K562 (cell line): ENCODE measurements around the gene SCYL2. TPM values are rescaled to one million over a fixed set of nuclear protein-coding genes. Genes with fewer than 3 reads are reported as not detected.
A peak's percentile ranks its signal among the peaks of the same experiment; 100 is the strongest.

ENCODE experiments used
- polyA plus RNA-seq, 8 experiments: library from polyadenylated mRNA; depleted of rRNA in 4 of 8; stranded (reverse) in 5 of 8; unstranded in 3 of 8; fragments of >200 nt; fragmentation: Nextera tagmentation in 2 of 8; fragmentation: Illumina TruSeq in 1 of 8; extraction: Ambion mirVana in 2 of 8; extraction: Trizol in 1 of 8; gene quantifications; 2 replicates each; pipeline versions ENCODE4 v1.2.1 to v1.2.3, GENCODE V29; 2011 to 2014; ENCODE audit warnings: inconsistent platforms in 1 of 8, missing spikeins in 1 of 8
- total RNA-seq, 7 experiments: library from RNA; depleted of rRNA in 6 of 7; stranded (reverse); fragments of >200 nt in 6 of 7; fragmentation: Illumina TruSeq in 2 of 7; extraction: Trizol in 2 of 7; gene quantifications; 2 replicates each; pipeline versions ENCODE4 v1.2.1 to v1.2.3, GENCODE V29; 2011 to 2021; ENCODE audit warnings: low replicate concordance in 1 of 7
- TF ChIP-seq, protein P1 (sequence below), 2 experiments: fragments of 450-650 bp; IDR thresholded peaks; 2 replicates each; pipeline ENCODE4 v1.6.1; 2018; ENCODE audit warnings: mild to moderate bottlenecking in 2 of 2, low read depth in 1 of 2; ENCODE audit not compliant: partially characterized antibody in 2 of 2
- TF ChIP-seq, protein P2 (sequence below), 2 experiments: fragments of 450-650 bp in 1 of 2; sonication (generic) in 1 of 2; formaldehyde crosslinking in 1 of 2; IDR thresholded peaks; 2 replicates each; pipeline versions ENCODE4 v1.7.1 to v1.9.0; 2016 to 2022; ENCODE audit warnings: inconsistent platforms in 1 of 2, mild to moderate bottlenecking in 1 of 2, missing genetic modification reagents in 1 of 2
- TF ChIP-seq, protein P3 (sequence below): fragments of 250-450 bp; sonication (Bioruptor Pico); IDR thresholded peaks from 2 replicates; pipeline ENCODE4 v1.4.0; 2020

Gene SCYL2
- total and polyA plus RNA-seq, 9 of the 15 experiments (the other 6 are each of a cell fraction or from before 2014, with no cell fraction given) = 9.9 to 49.0 (median 32.9) TPM

DNA sequence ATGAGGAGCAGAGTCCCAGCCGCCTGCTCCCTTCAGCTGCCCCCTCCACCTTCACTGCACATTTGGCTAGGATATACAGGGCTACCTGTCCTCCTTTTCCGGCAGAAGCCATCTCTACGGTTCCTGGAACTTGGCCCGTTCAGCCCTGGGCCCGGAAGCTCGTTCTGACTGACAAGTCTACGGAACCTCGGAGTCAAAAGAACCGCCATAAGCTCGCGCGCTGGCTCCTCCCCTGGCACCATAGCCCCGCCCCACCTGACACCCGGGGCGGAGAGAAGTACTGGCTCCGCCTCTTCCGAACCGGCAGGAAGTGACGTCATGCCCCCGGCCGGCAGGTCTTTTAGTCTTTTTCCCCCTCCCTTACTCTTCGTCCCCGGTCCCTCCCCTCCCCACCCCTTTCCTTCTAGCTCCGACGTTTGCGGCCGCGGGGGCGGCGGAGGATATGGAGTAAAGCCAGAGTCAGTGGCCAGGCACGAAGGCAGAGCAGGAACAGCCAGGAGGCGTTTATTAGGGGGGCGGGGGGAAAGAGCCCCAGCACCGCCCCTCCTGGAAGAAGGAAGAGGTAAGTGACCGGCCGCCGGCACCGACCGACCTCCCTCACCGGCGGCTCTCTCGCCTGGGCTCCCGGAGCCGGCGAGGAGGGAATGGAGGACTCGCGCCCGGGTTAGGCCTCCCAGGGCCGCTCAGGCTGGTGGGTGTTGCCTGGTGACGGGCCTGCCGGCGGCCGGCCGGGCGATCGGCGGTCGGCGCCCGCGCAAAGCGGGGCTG, at the start of gene SCYL2, which contains the start of gene DEPDC4 (continued):
- TF ChIP-seq, protein P1, sequence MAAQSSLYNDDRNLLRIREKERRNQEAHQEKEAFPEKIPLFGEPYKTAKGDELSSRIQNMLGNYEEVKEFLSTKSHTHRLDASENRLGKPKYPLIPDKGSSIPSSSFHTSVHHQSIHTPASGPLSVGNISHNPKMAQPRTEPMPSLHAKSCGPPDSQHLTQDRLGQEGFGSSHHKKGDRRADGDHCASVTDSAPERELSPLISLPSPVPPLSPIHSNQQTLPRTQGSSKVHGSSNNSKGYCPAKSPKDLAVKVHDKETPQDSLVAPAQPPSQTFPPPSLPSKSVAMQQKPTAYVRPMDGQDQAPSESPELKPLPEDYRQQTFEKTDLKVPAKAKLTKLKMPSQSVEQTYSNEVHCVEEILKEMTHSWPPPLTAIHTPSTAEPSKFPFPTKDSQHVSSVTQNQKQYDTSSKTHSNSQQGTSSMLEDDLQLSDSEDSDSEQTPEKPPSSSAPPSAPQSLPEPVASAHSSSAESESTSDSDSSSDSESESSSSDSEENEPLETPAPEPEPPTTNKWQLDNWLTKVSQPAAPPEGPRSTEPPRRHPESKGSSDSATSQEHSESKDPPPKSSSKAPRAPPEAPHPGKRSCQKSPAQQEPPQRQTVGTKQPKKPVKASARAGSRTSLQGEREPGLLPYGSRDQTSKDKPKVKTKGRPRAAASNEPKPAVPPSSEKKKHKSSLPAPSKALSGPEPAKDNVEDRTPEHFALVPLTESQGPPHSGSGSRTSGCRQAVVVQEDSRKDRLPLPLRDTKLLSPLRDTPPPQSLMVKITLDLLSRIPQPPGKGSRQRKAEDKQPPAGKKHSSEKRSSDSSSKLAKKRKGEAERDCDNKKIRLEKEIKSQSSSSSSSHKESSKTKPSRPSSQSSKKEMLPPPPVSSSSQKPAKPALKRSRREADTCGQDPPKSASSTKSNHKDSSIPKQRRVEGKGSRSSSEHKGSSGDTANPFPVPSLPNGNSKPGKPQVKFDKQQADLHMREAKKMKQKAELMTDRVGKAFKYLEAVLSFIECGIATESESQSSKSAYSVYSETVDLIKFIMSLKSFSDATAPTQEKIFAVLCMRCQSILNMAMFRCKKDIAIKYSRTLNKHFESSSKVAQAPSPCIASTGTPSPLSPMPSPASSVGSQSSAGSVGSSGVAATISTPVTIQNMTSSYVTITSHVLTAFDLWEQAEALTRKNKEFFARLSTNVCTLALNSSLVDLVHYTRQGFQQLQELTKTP (IDR thresholded peaks at IDR 0.05; ENCODE audit: low read depth in 1 of 2, partially characterized antibody in 2 of 2) = no peak
- TF ChIP-seq, protein P2, sequence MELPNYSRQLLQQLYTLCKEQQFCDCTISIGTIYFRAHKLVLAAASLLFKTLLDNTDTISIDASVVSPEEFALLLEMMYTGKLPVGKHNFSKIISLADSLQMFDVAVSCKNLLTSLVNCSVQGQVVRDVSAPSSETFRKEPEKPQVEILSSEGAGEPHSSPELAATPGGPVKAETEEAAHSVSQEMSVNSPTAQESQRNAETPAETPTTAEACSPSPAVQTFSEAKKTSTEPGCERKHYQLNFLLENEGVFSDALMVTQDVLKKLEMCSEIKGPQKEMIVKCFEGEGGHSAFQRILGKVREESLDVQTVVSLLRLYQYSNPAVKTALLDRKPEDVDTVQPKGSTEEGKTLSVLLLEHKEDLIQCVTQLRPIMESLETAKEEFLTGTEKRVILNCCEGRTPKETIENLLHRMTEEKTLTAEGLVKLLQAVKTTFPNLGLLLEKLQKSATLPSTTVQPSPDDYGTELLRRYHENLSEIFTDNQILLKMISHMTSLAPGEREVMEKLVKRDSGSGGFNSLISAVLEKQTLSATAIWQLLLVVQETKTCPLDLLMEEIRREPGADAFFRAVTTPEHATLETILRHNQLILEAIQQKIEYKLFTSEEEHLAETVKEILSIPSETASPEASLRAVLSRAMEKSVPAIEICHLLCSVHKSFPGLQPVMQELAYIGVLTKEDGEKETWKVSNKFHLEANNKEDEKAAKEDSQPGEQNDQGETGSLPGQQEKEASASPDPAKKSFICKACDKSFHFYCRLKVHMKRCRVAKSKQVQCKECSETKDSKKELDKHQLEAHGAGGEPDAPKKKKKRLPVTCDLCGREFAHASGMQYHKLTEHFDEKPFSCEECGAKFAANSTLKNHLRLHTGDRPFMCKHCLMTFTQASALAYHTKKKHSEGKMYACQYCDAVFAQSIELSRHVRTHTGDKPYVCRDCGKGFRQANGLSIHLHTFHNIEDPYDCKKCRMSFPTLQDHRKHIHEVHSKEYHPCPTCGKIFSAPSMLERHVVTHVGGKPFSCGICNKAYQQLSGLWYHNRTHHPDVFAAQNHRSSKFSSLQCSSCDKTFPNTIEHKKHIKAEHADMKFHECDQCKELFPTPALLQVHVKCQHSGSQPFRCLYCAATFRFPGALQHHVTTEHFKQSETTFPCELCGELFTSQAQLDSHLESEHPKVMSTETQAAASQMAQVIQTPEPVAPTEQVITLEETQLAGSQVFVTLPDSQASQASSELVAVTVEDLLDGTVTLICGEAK (IDR thresholded peaks at IDR 0.05) = peak; percentile 87
- TF ChIP-seq, protein P2 (CRISPR knock-in tag; IDR thresholded peaks at IDR 0.05) = no peak
- TF ChIP-seq, protein P3, sequence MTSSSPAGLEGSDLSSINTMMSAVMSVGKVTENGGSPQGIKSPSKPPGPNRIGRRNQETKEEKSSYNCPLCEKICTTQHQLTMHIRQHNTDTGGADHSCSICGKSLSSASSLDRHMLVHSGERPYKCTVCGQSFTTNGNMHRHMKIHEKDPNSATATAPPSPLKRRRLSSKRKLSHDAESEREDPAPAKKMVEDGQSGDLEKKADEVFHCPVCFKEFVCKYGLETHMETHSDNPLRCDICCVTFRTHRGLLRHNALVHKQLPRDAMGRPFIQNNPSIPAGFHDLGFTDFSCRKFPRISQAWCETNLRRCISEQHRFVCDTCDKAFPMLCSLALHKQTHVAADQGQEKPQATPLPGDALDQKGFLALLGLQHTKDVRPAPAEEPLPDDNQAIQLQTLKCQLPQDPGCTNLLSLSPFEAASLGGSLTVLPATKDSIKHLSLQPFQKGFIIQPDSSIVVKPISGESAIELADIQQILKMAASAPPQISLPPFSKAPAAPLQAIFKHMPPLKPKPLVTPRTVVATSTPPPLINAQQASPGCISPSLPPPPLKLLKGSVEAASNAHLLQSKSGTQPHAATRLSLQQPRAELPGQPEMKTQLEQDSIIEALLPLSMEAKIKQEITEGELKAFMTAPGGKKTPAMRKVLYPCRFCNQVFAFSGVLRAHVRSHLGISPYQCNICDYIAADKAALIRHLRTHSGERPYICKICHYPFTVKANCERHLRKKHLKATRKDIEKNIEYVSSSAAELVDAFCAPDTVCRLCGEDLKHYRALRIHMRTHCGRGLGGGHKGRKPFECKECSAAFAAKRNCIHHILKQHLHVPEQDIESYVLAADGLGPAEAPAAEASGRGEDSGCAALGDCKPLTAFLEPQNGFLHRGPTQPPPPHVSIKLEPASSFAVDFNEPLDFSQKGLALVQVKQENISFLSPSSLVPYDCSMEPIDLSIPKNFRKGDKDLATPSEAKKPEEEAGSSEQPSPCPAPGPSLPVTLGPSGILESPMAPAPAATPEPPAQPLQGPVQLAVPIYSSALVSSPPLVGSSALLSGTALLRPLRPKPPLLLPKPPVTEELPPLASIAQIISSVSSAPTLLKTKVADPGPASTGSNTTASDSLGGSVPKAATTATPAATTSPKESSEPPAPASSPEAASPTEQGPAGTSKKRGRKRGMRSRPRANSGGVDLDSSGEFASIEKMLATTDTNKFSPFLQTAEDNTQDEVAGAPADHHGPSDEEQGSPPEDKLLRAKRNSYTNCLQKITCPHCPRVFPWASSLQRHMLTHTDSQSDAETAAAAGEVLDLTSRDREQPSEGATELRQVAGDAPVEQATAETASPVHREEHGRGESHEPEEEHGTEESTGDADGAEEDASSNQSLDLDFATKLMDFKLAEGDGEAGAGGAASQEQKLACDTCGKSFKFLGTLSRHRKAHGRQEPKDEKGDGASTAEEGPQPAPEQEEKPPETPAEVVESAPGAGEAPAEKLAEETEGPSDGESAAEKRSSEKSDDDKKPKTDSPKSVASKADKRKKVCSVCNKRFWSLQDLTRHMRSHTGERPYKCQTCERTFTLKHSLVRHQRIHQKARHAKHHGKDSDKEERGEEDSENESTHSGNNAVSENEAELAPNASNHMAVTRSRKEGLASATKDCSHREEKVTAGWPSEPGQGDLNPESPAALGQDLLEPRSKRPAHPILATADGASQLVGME = 0 out of 2 replicates have a peak, but pooled peaks have one; percentile 17
